H9 (cell line): ENCODE data around the gene SGMS2. TPM values are rescaled to one million over a fixed set of nuclear protein-coding genes. Genes with fewer than 3 reads are reported as not detected.

Experiments used
- DNase-seq: peaks from one replicate; pipeline ENCODE4 v3.0.0-alpha.2; 2017
- H2AFZ ChIP-seq: one replicate; pipeline ENCODE4 v1.6.1; 2013; ENCODE audit warnings: mild to moderate bottlenecking, low read length, control low read depth, moderate library complexity
- H2AK5ac ChIP-seq: 2 replicates; pipeline ENCODE4 v1.6.1; 2013; ENCODE audit warnings: low read length, control low read depth, mixed read lengths; ENCODE audit not compliant: insufficient read length
- H2BK120ac ChIP-seq: one replicate; pipeline ENCODE4 v1.6.1; 2013; ENCODE audit warnings: low read depth, mild to moderate bottlenecking, low read length, control low read depth, inconsistent platforms; ENCODE audit not compliant: poor library complexity, severe bottlenecking
- H2BK12ac ChIP-seq: 2 replicates; pipeline ENCODE4 v1.6.1; 2013; ENCODE audit warnings: low read length, control low read depth, mixed read lengths, low read depth; ENCODE audit not compliant: insufficient read length
- H2BK15ac ChIP-seq: 2 replicates; pipeline ENCODE4 v1.6.1; 2013; ENCODE audit warnings: low read depth, low read length, control low read depth
- H2BK20ac ChIP-seq: one replicate; pipeline ENCODE4 v1.6.1; 2013; ENCODE audit warnings: low read depth, mild to moderate bottlenecking, low read length, control low read depth, inconsistent platforms; ENCODE audit not compliant: poor library complexity, severe bottlenecking
- H2BK5ac ChIP-seq: 2 replicates; pipeline ENCODE4 v1.6.1; 2013; ENCODE audit warnings: low read length, control low read depth, mixed read lengths; ENCODE audit not compliant: insufficient read length
- H3K14ac ChIP-seq: 2 replicates; pipeline ENCODE4 v1.6.1; 2013; ENCODE audit warnings: low read length, control low read depth; ENCODE audit not compliant: insufficient read depth
- H3K18ac ChIP-seq: 2 replicates; pipeline ENCODE4 v1.6.1; 2013; ENCODE audit warnings: low read depth, mild to moderate bottlenecking, mixed read lengths, low read length, control low read depth; ENCODE audit not compliant: insufficient read length
- H3K23ac ChIP-seq: 2 replicates; pipeline ENCODE4 v1.6.1; 2013; ENCODE audit warnings: low read length, control low read depth, mixed read lengths, low read depth; ENCODE audit not compliant: insufficient read length
- H3K23me2 ChIP-seq: 2 replicates; pipeline ENCODE4 v1.6.1; 2013; ENCODE audit warnings: low read depth, mild to moderate bottlenecking, mixed read lengths, low read length, control low read depth; ENCODE audit not compliant: insufficient read length, poor library complexity, severe bottlenecking
- H3K27ac ChIP-seq: 2 replicates; pipeline ENCODE4 v1.5.1; 2013; ENCODE audit warnings: low read length, control low read depth, mixed read lengths, low read depth; ENCODE audit not compliant: insufficient read length
- H3K27me3 ChIP-seq: 2 replicates; pipeline ENCODE4 v1.6.1; 2013; ENCODE audit warnings: low read length, control low read depth, inconsistent platforms; ENCODE audit not compliant: insufficient read depth
- H3K4ac ChIP-seq: 2 replicates; pipeline ENCODE4 v1.6.1; 2013; ENCODE audit warnings: low read depth, mild to moderate bottlenecking, control low read depth, inconsistent platforms, low read length, moderate library complexity
- H3K4me1 ChIP-seq: 2 replicates; pipeline ENCODE4 v1.6.1; 2013; ENCODE audit warnings: low read length, control low read depth, inconsistent platforms; ENCODE audit not compliant: insufficient read depth
- H3K4me2 ChIP-seq: 2 replicates; pipeline ENCODE4 v1.6.1; 2013; ENCODE audit warnings: low read length, control low read depth, mixed read lengths; ENCODE audit not compliant: insufficient read length, insufficient read depth
- H3K56ac ChIP-seq: 2 replicates; pipeline ENCODE4 v1.6.1; 2013; ENCODE audit warnings: low read depth, mild to moderate bottlenecking, mixed read lengths, low read length, control low read depth; ENCODE audit not compliant: insufficient read length
- H3K79me1 ChIP-seq: 2 replicates; pipeline ENCODE4 v1.6.1; 2013; ENCODE audit warnings: low read depth, mild to moderate bottlenecking, moderate library complexity, low read length, control low read depth, inconsistent platforms; ENCODE audit not compliant: insufficient read depth, poor library complexity, severe bottlenecking
- H3K79me2 ChIP-seq: 2 replicates; pipeline ENCODE4 v1.6.1; 2013; ENCODE audit warnings: low read length, control low read depth, inconsistent platforms; ENCODE audit not compliant: insufficient read depth
- H3K9ac ChIP-seq: 2 replicates; pipeline ENCODE4 v1.6.1; 2013; ENCODE audit warnings: low read length, control low read depth, mixed read lengths; ENCODE audit not compliant: insufficient read length; ENCODE audit errors: extremely low read depth
- H3K9me3 ChIP-seq: one replicate; pipeline ENCODE4 v1.6.1; 2013; ENCODE audit warnings: low read depth, low read length, inconsistent platforms; ENCODE audit not compliant: control insufficient read depth
- H3T11ph ChIP-seq: one replicate; pipeline ENCODE4 v1.6.1; 2013; ENCODE audit warnings: mild to moderate bottlenecking, low read length, control low read depth, inconsistent platforms
- H4K20me1 ChIP-seq: one replicate; pipeline ENCODE4 v1.6.1; 2013; ENCODE audit not compliant: control insufficient read depth, insufficient read length, insufficient read depth
- H4K5ac ChIP-seq: 2 replicates; pipeline ENCODE4 v1.6.1; 2013; ENCODE audit warnings: low read depth, mild to moderate bottlenecking, mixed read lengths, low read length, control low read depth; ENCODE audit not compliant: insufficient read length
- H4K8ac ChIP-seq: replicated peaks from 2 replicates; pipeline ENCODE4 v1.6.1; 2013; ENCODE audit warnings: low read length, control low read depth, mixed read lengths, low read depth; ENCODE audit not compliant: insufficient read length
- H4K91ac ChIP-seq: 2 replicates; pipeline ENCODE4 v1.6.1; 2013; ENCODE audit warnings: low read depth, mild to moderate bottlenecking, moderate library complexity, mixed read lengths, low read length, control low read depth; ENCODE audit not compliant: insufficient read length
- H3K27ac Mint-ChIP-seq, 3 experiments: 2 replicates in 2 of 3; 3 replicates in 1 of 3; pipeline ENCODE4 v1.8.0; 2020 to 2021; ENCODE audit warnings: mixed read lengths in 3 of 3, mild to moderate bottlenecking in 1 of 3, moderate library complexity in 1 of 3
- H3K27me3 Mint-ChIP-seq: 2 replicates; pipeline ENCODE4 v1.8.0; 2021; ENCODE audit warnings: low read depth, mild to moderate bottlenecking, moderate library complexity, mixed read lengths
- H3K36me3 Mint-ChIP-seq, 3 experiments: 2 replicates in 2 of 3; 3 replicates in 1 of 3; pipeline ENCODE4 v1.8.0; 2020 to 2021; ENCODE audit warnings: low read depth in 3 of 3, mixed read lengths in 3 of 3; ENCODE audit not compliant: insufficient read depth in 1 of 3
- H3K4me1 Mint-ChIP-seq, 2 experiments: 2 replicates each; pipeline ENCODE4 v1.8.0; 2020; ENCODE audit warnings: mixed read lengths in 2 of 2
- H3K4me3 Mint-ChIP-seq, 2 experiments: 2 replicates in 1 of 2; 3 replicates in 1 of 2; pipeline ENCODE4 v1.8.0; 2020 to 2021; ENCODE audit warnings: mild to moderate bottlenecking in 2 of 2, mixed read lengths in 2 of 2, moderate library complexity in 1 of 2
- H3K9me3 Mint-ChIP-seq, 2 experiments: 2 replicates in 1 of 2; 3 replicates in 1 of 2; pipeline ENCODE4 v1.8.0; 2020; ENCODE audit warnings: mild to moderate bottlenecking in 2 of 2, mixed read lengths in 2 of 2, moderate library complexity in 1 of 2
- WGBS: extraction: QIAGEN DNeasy Blood & Tissue Kit; methylation state at CpG from one replicate; pipeline ENCODE4 v1.1.7; 2013; ENCODE audit warnings: missing lambda C conversion rate, low lambda C conversion rate, mixed read lengths; ENCODE audit not compliant: insufficient read length; ENCODE audit errors: extremely low coverage; 5-methylcytosine and 5-hydroxymethylcytosine counted together
- total RNA-seq: library from RNA; stranded (reverse); gene quantifications from 2 replicates; pipeline ENCODE4 v1.2.1, GENCODE V29; 2021
- TF ChIP-seq, protein P1 (sequence below): fragments of 200-600 bp; sonication (generic); conservative IDR thresholded peaks from 3 replicates; pipeline ENCODE4 v1.8.0; 2021; ENCODE audit warnings: antibody characterized with exemption, mild to moderate bottlenecking

The SGMS2 gene
- total RNA-seq, 1 experiment from 2014 or later: 9.7 TPM

DNA sequence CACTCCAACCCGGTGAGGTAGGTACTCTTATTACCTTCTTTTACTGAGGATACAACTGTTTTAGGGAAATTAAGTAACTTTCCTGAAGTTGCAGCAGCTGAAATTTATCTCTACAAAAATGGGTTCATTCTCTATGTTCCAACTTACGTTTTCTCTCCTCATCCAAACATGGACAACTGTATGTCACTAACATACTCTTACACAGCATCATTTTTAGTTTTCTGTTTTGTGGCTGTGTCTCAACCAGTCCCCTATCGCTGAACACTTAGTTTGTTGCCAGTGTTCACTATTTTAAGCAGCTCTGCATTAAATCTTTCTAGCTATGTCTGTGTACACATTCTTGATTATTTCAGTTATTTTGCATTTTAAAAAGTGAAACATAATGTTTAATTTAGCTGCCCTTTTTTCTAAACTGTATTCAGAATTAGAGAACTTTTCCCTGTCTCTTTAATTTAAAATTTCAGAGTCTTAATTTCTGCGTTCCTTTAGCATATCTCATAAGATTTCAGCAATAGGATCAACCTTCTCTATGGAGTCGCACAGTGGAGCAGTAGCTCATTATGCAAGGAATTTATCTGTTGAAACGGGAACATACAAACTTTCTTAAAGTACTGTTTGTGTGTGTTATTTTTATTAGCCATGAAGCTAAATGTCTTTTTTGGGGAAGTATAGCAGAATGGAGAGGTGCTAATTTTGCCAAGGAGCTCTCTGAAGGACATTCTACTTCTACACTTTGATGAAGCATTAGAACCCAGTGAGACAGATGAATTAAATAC, 3.8 kb downstream of the SGMS2 start:
- Histone ChIP-seq H2BK15ac (no peak overlapping the region), H3T11ph (no peak overlapping the region), H2BK12ac (no peak overlapping the region), H3K23me2 (peaks cover 12% of the 10 kb centered on the region), H3K4ac (no peak overlapping the region), H2AFZ (no peak overlapping the region), H3K56ac (no peak overlapping the region), H4K91ac (no peak overlapping the region), H3K18ac (no peak overlapping the region), H4K8ac (no peak overlapping the region), H3K4me2 (no peak overlapping the region), H3K9ac (no peak overlapping the region), H3K14ac (no peak overlapping the region), H4K20me1 (no peaks in the 10 kb centered on the region), H3K27me3 (peaks cover 34% of the 10 kb centered on the region), H2BK120ac (no peak overlapping the region), H2BK5ac (no peak overlapping the region), H3K23ac (no peak overlapping the region), H3K9me3 (no peaks in the 10 kb centered on the region), H2AK5ac (no peak overlapping the region), H3K4me1 (no peaks in the 10 kb centered on the region; the same call in 1 of the 2 replicates), H3K27ac (no peak overlapping the region), H4K5ac (no peak overlapping the region), H2BK20ac (no peak overlapping the region), H3K79me2 (no peaks in the 10 kb centered on the region), H3K79me1 (no peaks in the 10 kb centered on the region)
- Mint-ChIP-seq H3K27ac (no peak overlapping the region), H3K4me1 (peaks cover 39% of the 10 kb centered on the region in 2 experiments), H3K27me3 (peaks cover 79% of the 10 kb centered on the region), H3K9me3 (peaks cover under 1 to 4% of the 10 kb centered on the region in 2 experiments; a peak in 4 of 5 replicates), H3K36me3 (peaks cover under 1 to 7% (median 6%) of the 10 kb centered on the region in 3 experiments), H3K4me3 (no peak overlapping the region)
- WGBS: no CpG with 5 or more reads among the region's 6 CpGs
- TF ChIP-seq, protein P1, sequence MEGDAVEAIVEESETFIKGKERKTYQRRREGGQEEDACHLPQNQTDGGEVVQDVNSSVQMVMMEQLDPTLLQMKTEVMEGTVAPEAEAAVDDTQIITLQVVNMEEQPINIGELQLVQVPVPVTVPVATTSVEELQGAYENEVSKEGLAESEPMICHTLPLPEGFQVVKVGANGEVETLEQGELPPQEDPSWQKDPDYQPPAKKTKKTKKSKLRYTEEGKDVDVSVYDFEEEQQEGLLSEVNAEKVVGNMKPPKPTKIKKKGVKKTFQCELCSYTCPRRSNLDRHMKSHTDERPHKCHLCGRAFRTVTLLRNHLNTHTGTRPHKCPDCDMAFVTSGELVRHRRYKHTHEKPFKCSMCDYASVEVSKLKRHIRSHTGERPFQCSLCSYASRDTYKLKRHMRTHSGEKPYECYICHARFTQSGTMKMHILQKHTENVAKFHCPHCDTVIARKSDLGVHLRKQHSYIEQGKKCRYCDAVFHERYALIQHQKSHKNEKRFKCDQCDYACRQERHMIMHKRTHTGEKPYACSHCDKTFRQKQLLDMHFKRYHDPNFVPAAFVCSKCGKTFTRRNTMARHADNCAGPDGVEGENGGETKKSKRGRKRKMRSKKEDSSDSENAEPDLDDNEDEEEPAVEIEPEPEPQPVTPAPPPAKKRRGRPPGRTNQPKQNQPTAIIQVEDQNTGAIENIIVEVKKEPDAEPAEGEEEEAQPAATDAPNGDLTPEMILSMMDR: no peak
- DNase-seq: no peak
